LNCAP (cell line): Measurements from ENCODE around the gene PRDM7.

Source experiments
- TF ChIP-seq, protein P1 (sequence below): fragments of 450-650 bp; IDR thresholded peaks from 2 replicates; pipeline ENCODE4 v1.5.1; 2017; ENCODE audit warnings: mild to moderate bottlenecking

Gene PRDM7

DNA sequence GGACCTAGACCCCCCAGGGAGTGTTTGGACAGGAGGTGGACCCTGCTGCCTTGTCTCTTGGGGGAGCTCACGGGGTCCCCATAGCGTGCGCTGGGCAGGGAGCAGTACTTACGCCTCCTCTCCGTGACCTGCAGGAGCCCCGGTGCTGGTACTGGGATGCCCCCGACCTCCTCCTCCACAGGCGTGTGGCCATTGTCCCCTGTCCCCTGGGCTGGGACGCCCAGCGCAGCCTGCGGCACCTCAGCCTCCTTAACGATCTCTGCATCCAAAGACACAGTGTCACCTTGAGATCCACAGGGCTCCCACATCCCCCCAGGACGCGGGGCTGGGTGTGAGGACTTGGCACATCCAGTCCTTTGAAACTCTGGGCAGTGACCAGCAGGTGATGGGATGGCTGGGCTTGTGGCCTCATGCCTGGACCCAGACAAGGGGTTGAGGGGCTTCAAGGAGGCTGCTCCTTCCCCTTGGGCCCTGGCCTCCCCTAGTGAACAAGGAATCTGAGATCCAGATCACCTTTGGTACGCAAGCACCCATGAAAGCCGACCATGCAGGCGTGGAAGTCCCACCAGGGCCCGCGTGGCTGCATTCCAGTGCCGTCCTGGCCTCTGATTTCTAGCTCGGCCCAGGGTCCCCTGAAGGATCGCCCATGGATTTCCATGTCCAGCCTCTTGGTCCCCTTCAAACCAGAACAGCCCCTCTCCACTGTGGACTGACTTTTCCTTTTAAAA, 67.8 kb downstream of the PRDM7 start:
- TF ChIP-seq, protein P1, sequence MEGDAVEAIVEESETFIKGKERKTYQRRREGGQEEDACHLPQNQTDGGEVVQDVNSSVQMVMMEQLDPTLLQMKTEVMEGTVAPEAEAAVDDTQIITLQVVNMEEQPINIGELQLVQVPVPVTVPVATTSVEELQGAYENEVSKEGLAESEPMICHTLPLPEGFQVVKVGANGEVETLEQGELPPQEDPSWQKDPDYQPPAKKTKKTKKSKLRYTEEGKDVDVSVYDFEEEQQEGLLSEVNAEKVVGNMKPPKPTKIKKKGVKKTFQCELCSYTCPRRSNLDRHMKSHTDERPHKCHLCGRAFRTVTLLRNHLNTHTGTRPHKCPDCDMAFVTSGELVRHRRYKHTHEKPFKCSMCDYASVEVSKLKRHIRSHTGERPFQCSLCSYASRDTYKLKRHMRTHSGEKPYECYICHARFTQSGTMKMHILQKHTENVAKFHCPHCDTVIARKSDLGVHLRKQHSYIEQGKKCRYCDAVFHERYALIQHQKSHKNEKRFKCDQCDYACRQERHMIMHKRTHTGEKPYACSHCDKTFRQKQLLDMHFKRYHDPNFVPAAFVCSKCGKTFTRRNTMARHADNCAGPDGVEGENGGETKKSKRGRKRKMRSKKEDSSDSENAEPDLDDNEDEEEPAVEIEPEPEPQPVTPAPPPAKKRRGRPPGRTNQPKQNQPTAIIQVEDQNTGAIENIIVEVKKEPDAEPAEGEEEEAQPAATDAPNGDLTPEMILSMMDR: no peak

DNA sequence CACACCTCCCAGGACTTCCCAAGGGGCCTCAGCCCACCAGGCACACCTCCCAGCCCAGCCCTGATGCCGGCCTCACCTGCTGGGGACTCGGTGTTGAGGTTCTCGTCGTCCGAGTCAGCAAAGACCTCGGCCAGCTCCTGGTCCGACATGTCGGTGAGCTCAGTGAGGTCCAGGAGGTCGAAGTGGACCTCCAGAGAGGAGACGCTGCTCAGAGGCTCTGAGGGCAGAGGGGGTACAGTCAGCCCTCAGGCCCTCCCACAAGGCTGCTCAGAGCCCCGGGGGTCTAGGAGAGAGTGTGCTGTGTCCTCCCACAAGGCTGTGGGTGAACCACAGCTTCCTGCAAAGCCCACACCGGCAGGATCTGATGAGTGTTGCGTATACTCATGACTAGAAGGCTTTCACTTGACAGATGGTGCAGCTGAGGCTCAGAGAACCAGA, 68.4 kb downstream of the PRDM7 start:
- TF ChIP-seq, protein P1: no peak

DNA sequence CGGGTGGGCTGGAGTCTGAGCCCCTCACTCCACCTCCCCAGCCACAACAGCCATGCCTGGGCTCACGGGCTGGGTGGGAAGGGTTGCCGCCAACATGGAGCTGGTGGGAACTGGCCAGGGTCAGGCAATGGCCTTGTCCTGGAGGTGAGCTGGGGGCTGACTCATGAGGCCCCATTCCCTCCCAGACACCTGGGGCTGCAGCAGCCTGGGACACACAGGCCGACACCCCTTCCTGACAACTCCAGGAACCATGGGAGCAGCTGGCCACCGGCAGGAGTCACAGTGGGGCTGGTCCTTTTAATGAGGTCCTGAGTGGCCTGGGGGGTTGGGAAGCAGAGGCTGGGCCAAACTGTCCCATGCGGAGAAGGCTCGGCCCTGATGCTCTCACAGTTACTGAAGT, 70.1 kb downstream of the PRDM7 start:
- TF ChIP-seq, protein P1: no peak
